Small intestine (tissue), 7 donors: ENCODE results near the gene PFKFB4. TPM values are rescaled to one million over a fixed set of nuclear protein-coding genes. Genes with fewer than 3 reads are reported as not detected.
A peak's percentile ranks its signal among the peaks of the same experiment; 100 is the strongest.
"Not testable (repeated sequence)": the region's sequence is repeated elsewhere in the genome, so short reads cannot be mapped to it uniquely, and the experiment has no call there.

Experiments used
- DNase-seq, 2 donors: peaks; one replicate each; pipeline versions ENCODE4 v3.0.0 to v3.0.0-alpha.2; 2013
- FAIRE-seq: peaks from 2 replicates; lab custom pipeline; 2012; peaks lifted over from hg19 to GRCh38; lab: Jason Lieb, UNC
- H3K27ac ChIP-seq, 3 donors: one replicate each; pipeline ENCODE4 v1.5.1; 2013; ENCODE audit warnings: low read length in 2 of 3, mild to moderate bottlenecking in 2 of 3, control low read depth in 1 of 3, inconsistent platforms in 1 of 3, low read depth in 1 of 3, moderate library complexity in 1 of 3
- H3K27me3 ChIP-seq, 3 donors: one replicate each; pipeline ENCODE4 v1.6.1; 2013; ENCODE audit warnings: low read length in 3 of 3, inconsistent platforms in 1 of 3; ENCODE audit not compliant: control insufficient read depth in 3 of 3, insufficient read depth in 3 of 3
- H3K36me3 ChIP-seq, 3 donors: one replicate each; pipeline ENCODE4 v1.6.1; 2013; ENCODE audit warnings: low read length in 3 of 3, inconsistent platforms in 1 of 3, low read depth in 1 of 3, mild to moderate bottlenecking in 1 of 3, moderate library complexity in 1 of 3; ENCODE audit not compliant: control insufficient read depth in 3 of 3, insufficient read depth in 2 of 3
- H3K4me1 ChIP-seq, 3 donors: one replicate each; pipeline ENCODE4 v1.6.1; 2013; ENCODE audit warnings: low read length in 2 of 3, inconsistent platforms in 1 of 3, low read depth in 1 of 3, mild to moderate bottlenecking in 1 of 3, moderate library complexity in 1 of 3; ENCODE audit not compliant: control insufficient read depth in 3 of 3, insufficient read depth in 2 of 3
- H3K4me3 ChIP-seq, 3 donors: one replicate each; pipeline ENCODE4 v1.5.1; 2013; ENCODE audit warnings: low read length in 3 of 3, control low read depth in 1 of 3, inconsistent platforms in 1 of 3, low read depth in 1 of 3, mild to moderate bottlenecking in 1 of 3, moderate library complexity in 1 of 3
- H3K9me3 ChIP-seq, 2 donors: one replicate each; pipeline ENCODE4 v1.6.1; 2013; ENCODE audit warnings: low read depth in 1 of 2, low read length in 1 of 2; ENCODE audit not compliant: control insufficient read depth in 2 of 2, insufficient read depth in 1 of 2
- WGBS, 3 donors: extraction: QIAGEN DNeasy Blood & Tissue Kit; methylation state at CpG; one replicate each; pipeline ENCODE4 v1.1.7; 2013; 5-methylcytosine and 5-hydroxymethylcytosine counted together
- polyA plus RNA-seq, 4 donors: library from polyadenylated mRNA; stranded (reverse) in 3 of 4; unstranded in 1 of 4; fragments of 200-250 nt in 3 of 4; fragments of 120-200 nt in 1 of 4; gene quantifications; one replicate each; pipeline versions ENCODE4 v1.2.1 to v1.2.3, GENCODE V29; 2013
- donor health status: healthy with polysubstance abuse.
- donor health status: control.
- donor health status: control.
- donor health status: Bipolar disorder and iron deficiency.
- donor health status: healthy.

PFKFB4 gene
- polyA plus RNA-seq, 4 donors, result 11.3 to 44.5 (median 19.1) TPM

GRCh38 chr3:48501196-48501595 is 55.4 kb downstream of the PFKFB4 start:
- DNase-seq (no peak), FAIRE-seq (no peak)
- Histone ChIP-seq H3K4me3 (no peak overlapping the region), H3K4me1 (peaks cover 3 to 22% (median 6%) of the 10 kb centered on the region in 3 donors), H3K27ac (no peak overlapping the region), H3K27me3 (no peaks in the 10 kb centered on the region), H3K9me3 (no peaks in the 10 kb centered on the region), H3K36me3 (peaks cover 0 to 23% (median 0%) of the 10 kb centered on the region in 3 donors)
- 70 to 82% (median 77%) methylated on average over 7 of the region's 7 CpGs for WGBS, 3 donors

GRCh38 chr3:48500656-48501055 is 55.9 kb downstream of the PFKFB4 start:
- no peak for DNase-seq
- FAIRE-seq, result no peak
- peaks cover 0 to 23% (median 0%) of the 10 kb centered on the region in 3 donors for H3K36me3 ChIP-seq
- H3K4me3 ChIP-seq, result no peak overlapping the region
- WGBS, 3 donors, result 93 to 97% (median 96%) methylated on average over 5 of the region's 5 CpGs
- peaks cover 3 to 20% (median 6%) of the 10 kb centered on the region in 3 donors for H3K4me1 ChIP-seq
- H3K27me3 ChIP-seq, result no peaks in the 10 kb centered on the region
- H3K9me3 ChIP-seq, result no peaks in the 10 kb centered on the region
- H3K27ac ChIP-seq, result no peak overlapping the region

- no peak overlapping the region for H3K4me3 ChIP-seq
- no peak for FAIRE-seq
- H3K9me3 ChIP-seq, result no peaks in the 10 kb centered on the region
- DNase-seq, result no peak
- H3K4me1 ChIP-seq, result no peaks in the 10 kb centered on the region
- peaks cover 0 to 11% (median 2%) of the 10 kb centered on the region in 3 donors for H3K36me3 ChIP-seq
- 88 to 98% (median 94%) methylated on average over 3 of the region's 3 CpGs for WGBS, 3 donors
- no peak overlapping the region for H3K27ac ChIP-seq
- H3K27me3 ChIP-seq, result no peaks in the 10 kb centered on the region
Observed at GRCh38 chr3:48493203-48493501, 63.5 kb downstream of the PFKFB4 start.

GRCh38 chr3:48492461-48493202 is 64.0 kb downstream of the PFKFB4 start:
- Histone ChIP-seq H3K9me3 (no peaks in the 10 kb centered on the region), H3K36me3 (peaks cover 0 to 11% (median 2%) of the 10 kb centered on the region in 3 donors), H3K4me3 (no peak overlapping the region), H3K27ac (no peak overlapping the region), H3K4me1 (no peaks in the 10 kb centered on the region), H3K27me3 (no peaks in the 10 kb centered on the region)
- FAIRE-seq, result no peak
- 81 to 85% (median 83%) methylated on average over 7 of the region's 7 CpGs for WGBS, 3 donors
- DNase-seq, result no peak

- no peaks in the 10 kb centered on the region for H3K4me1 ChIP-seq
- no peak overlapping the region for H3K4me3 ChIP-seq
- H3K36me3 ChIP-seq, result peaks cover 0 to 2% (median 0%) of the 10 kb centered on the region in 3 donors
- 91 to 97% (median 94%) methylated on average over 5 of the region's 5 CpGs for WGBS, 3 donors
- H3K27ac ChIP-seq, result no peak overlapping the region
- H3K9me3 ChIP-seq, result no peaks in the 10 kb centered on the region
- DNase-seq (no peak), FAIRE-seq (no peak)
- H3K27me3 ChIP-seq, result no peaks in the 10 kb centered on the region
Observed at GRCh38 chr3:48486952-48487351, 69.7 kb downstream of the PFKFB4 start.

GRCh38 chr3:48482822-48483221 is 73.8 kb downstream of the PFKFB4 start:
- H3K4me1 ChIP-seq, H3K27me3 ChIP-seq, H3K27ac ChIP-seq, DNase-seq, H3K9me3 ChIP-seq, H3K4me3 ChIP-seq, FAIRE-seq: not testable (repeated sequence)
- peaks cover 0 to 18% (median 0%) of the 10 kb centered on the region in 3 donors for H3K36me3 ChIP-seq
- WGBS, 3 donors, result 90 to 92% (median 91%) methylated on average over 6 of the region's 6 CpGs

GRCh38 chr3:48480891-48481290 is 75.7 kb downstream of the PFKFB4 start:
- DNase-seq, H3K4me3 ChIP-seq, H3K9me3 ChIP-seq, H3K4me1 ChIP-seq, FAIRE-seq, H3K27ac ChIP-seq, H3K27me3 ChIP-seq: not testable (repeated sequence)
- peaks cover 0 to 28% (median 0%) of the 10 kb centered on the region in 3 donors for H3K36me3 ChIP-seq
- WGBS, 3 donors, result 95 to 97% (median 96%) methylated on average over 11 of the region's 11 CpGs

- DNase-seq (peak in 1 of 2 donors; percentile 36), FAIRE-seq (no peak)
- peaks cover 0 to 14% (median 0%) of the 10 kb centered on the region in 3 donors for H3K4me1 ChIP-seq
- H3K27ac ChIP-seq, result peak overlapping the region in 2 of 3 donors; percentile 34 to 42
- no peaks in the 10 kb centered on the region for H3K9me3 ChIP-seq
- no peak overlapping the region for H3K4me3 ChIP-seq
- 65 to 77% (median 67%) methylated on average over 19 of the region's 19 CpGs for WGBS, 3 donors
- H3K36me3 ChIP-seq, result peaks cover 0 to 33% (median 0%) of the 10 kb centered on the region in 3 donors
- no peaks in the 10 kb centered on the region for H3K27me3 ChIP-seq
Observed at GRCh38 chr3:48478626-48479555, 77.7 kb downstream of the PFKFB4 start.
